K562 (cell line): ENCODE data around the gene C17orf113. TPM values are rescaled to one million over a fixed set of nuclear protein-coding genes. Genes with fewer than 3 reads are reported as not detected.

ENCODE experiments used
- CAMTA2 ChIP-seq: fragments of 250-450 bp; sonication (Bioruptor Pico); conservative IDR thresholded peaks from 2 replicates; pipeline ENCODE4 v1.5.1; 2022
- CCAR2 ChIP-seq: fragments of 200-400 bp; formaldehyde crosslinking; IDR thresholded peaks from 2 replicates; pipeline ENCODE4 v1.6.1; 2017; ENCODE audit warnings: mild to moderate bottlenecking, low read depth, low read length
- HCFC1 ChIP-seq: IDR thresholded peaks from 2 replicates; pipeline ENCODE4 v1.6.1; 2012; ENCODE audit warnings: low read depth, low read length, improper control_type of control experiment
- NBN ChIP-seq: fragments of 450-650 bp; IDR thresholded peaks from 2 replicates; pipeline ENCODE4 v1.6.1; 2016; ENCODE audit warnings: low read depth, mild to moderate bottlenecking
- POLR2G ChIP-seq: fragments of 200-400 bp; formaldehyde crosslinking; IDR thresholded peaks from 2 replicates; pipeline ENCODE4 v1.6.1; 2017; ENCODE audit warnings: low read depth, mild to moderate bottlenecking, antibody characterized with exemption, low read length, moderate library complexity
- PTRF ChIP-seq: fragments of 450-650 bp; IDR thresholded peaks from 2 replicates; pipeline ENCODE4 v1.6.1; 2016; ENCODE audit warnings: mild to moderate bottlenecking, missing genetic modification characterization, missing compliant biosample characterization
- RAD21 ChIP-seq, 2 experiments: fragments of 250-450 bp in 1 of 2; fragments of 450-650 bp in 1 of 2; sonication (Bioruptor Pico) in 1 of 2; formaldehyde crosslinking in 1 of 2; IDR thresholded peaks in 1 of 2; conservative IDR thresholded peaks in 1 of 2; 2 replicates each; pipeline versions ENCODE4 v1.4.0 to v1.8.0; 2020 to 2022; ENCODE audit warnings: mild to moderate bottlenecking in 2 of 2, moderate library complexity in 1 of 2
- ZNF140 ChIP-seq: fragments of 250-450 bp; sonication (Bioruptor Pico); IDR thresholded peaks from 2 replicates; pipeline ENCODE4 v1.8.0; 2021; ENCODE audit warnings: moderate library complexity, mild to moderate bottlenecking, inconsistent platforms
- ZNF444 ChIP-seq: fragments of 250-450 bp; sonication (Bioruptor Pico); IDR thresholded peaks from 2 replicates; pipeline ENCODE4 v1.4.0; 2020; ENCODE audit warnings: mild to moderate bottlenecking, moderate library complexity
- ZNF699 ChIP-seq: fragments of 250-450 bp; sonication (Bioruptor Pico); IDR thresholded peaks from 2 replicates; pipeline ENCODE4 v1.8.0; 2021; ENCODE audit warnings: mild to moderate bottlenecking, moderate library complexity; ENCODE audit not compliant: insufficient replicate concordance
- ZNF76 ChIP-seq: fragments of 250-450 bp; sonication (Bioruptor Pico); IDR thresholded peaks from 2 replicates; pipeline ENCODE4 v1.4.0; 2020; ENCODE audit warnings: mild to moderate bottlenecking, moderate library complexity, borderline replicate concordance
- ZZZ3 ChIP-seq: fragments of 450-650 bp; IDR thresholded peaks from 2 replicates; pipeline ENCODE4 v1.6.1; 2016; ENCODE audit warnings: antibody characterized with exemption, mild to moderate bottlenecking, moderate library complexity
- polyA plus RNA-seq, 8 experiments: library from polyadenylated mRNA; depleted of rRNA in 4 of 8; stranded (reverse) in 5 of 8; unstranded in 3 of 8; fragments of >200 nt; fragmentation: Nextera tagmentation in 2 of 8; fragmentation: Illumina TruSeq in 1 of 8; extraction: Ambion mirVana in 2 of 8; extraction: Trizol in 1 of 8; gene quantifications; 2 replicates each; pipeline versions ENCODE4 v1.2.1 to v1.2.3, GENCODE V29; 2011 to 2014; ENCODE audit warnings: inconsistent platforms in 1 of 8, missing spikeins in 1 of 8
- total RNA-seq, 7 experiments: library from RNA; depleted of rRNA in 6 of 7; stranded (reverse); fragments of >200 nt in 6 of 7; fragmentation: Illumina TruSeq in 2 of 7; extraction: Trizol in 2 of 7; gene quantifications; 2 replicates each; pipeline versions ENCODE4 v1.2.1 to v1.2.3, GENCODE V29; 2011 to 2021; ENCODE audit warnings: low replicate concordance in 1 of 7
- TF ChIP-seq, protein P1 (sequence below): fragments of 250-450 bp; sonication (Bioruptor Pico); IDR thresholded peaks from 2 replicates; pipeline ENCODE4 v1.8.0; 2022; ENCODE audit warnings: moderate library complexity, mild to moderate bottlenecking, inconsistent platforms
- TF ChIP-seq, protein P2 (sequence below), 2 experiments: fragments of 450-650 bp in 1 of 2; sonication (generic) in 1 of 2; formaldehyde crosslinking in 1 of 2; IDR thresholded peaks; 2 replicates each; pipeline versions ENCODE4 v1.7.1 to v1.9.0; 2016 to 2022; ENCODE audit warnings: inconsistent platforms in 1 of 2, mild to moderate bottlenecking in 1 of 2, missing genetic modification reagents in 1 of 2
- TF ChIP-seq, protein P3 (sequence below), 2 experiments: fragments of 250-450 bp in 1 of 2; fragments of 450-650 bp in 1 of 2; sonication (Bioruptor Pico) in 1 of 2; IDR thresholded peaks; 2 replicates each; pipeline versions ENCODE4 v1.6.1 to v1.8.0; 2016 to 2021; ENCODE audit warnings: mild to moderate bottlenecking in 2 of 2, moderate library complexity in 2 of 2, missing compliant biosample characterization in 1 of 2, missing genetic modification characterization in 1 of 2

The C17orf113 gene
- total and polyA plus RNA-seq, 9 of the 15 experiments (the other 6 are each of a cell fraction or from before 2014, with no cell fraction given): 0.10 to 1.2 (median 0.31) TPM

DNA sequence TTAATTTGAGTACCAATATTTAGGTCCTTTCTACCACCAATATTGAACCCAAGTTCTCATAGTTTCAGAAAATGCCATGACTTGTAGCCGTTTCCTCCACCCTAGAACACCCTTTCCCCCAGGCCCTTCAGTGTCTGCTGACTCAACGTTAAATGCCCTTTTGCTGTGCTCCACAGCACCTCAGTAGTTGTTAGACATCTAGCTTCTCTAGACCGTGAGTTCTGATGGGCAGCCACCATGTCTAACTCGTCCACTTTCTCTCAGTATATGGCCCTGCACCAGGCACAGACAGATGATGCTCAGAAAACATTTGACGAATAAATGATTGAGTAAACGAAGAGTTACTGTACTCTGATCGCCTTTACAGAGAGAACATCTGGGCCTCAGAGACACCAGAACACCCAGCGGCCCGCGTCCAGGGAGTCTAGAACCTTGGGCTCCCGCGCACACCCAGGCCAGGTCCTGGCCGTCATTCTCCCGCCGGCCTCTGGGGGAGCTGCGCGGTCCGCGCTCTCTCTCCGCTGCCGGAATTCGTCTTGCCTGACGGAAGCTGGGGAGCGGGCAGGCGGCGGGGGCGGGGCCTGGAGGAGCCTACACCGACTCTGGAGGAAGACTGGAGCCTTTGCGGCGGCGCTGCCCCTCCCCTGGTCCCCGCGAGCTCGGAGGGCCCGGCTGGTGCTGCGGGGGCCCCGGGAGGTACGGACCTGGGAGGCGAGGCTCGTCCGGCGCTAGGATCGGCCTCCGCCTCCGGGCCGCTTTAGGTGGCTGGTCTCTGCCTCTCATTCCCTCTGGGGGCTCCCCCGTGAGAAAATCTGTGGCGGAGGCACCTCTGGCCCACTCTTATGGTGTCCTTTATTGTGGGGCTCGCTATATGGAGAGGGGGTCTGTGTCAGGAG lies 30.6 kb downstream of the C17orf113 start, which contains the start of gene NKIRAS2 (continued):
- TF ChIP-seq, protein P1, sequence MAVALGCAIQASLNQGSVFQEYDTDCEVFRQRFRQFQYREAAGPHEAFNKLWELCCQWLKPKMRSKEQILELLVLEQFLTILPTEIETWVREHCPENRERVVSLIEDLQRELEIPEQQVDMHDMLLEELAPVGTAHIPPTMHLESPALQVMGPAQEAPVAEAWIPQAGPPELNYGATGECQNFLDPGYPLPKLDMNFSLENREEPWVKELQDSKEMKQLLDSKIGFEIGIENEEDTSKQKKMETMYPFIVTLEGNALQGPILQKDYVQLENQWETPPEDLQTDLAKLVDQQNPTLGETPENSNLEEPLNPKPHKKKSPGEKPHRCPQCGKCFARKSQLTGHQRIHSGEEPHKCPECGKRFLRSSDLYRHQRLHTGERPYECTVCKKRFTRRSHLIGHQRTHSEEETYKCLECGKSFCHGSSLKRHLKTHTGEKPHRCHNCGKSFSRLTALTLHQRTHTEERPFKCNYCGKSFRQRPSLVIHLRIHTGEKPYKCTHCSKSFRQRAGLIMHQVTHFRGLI (CRISPR knock-in tag): no peak
- TF ChIP-seq RAD21 (CRISPR knock-in tag; conservative IDR thresholded peaks at IDR 0.05 in 1 of 2, IDR thresholded peaks at IDR 0.05 in 1 of 2) (no peak), HCFC1 (peak; percentile 76), ZNF140 (CRISPR knock-in tag) (no peak), ZNF699 (CRISPR knock-in tag) (no peak), ZZZ3 (no peak), CCAR2 (no peak), ZNF444 (CRISPR knock-in tag) (no peak), POLR2G (peak; percentile 92), PTRF (tag) (no peak), NBN (no peak), CAMTA2 (CRISPR knock-in tag) (no peak), ZNF76 (CRISPR knock-in tag) (no peak)
- TF ChIP-seq, protein P2, sequence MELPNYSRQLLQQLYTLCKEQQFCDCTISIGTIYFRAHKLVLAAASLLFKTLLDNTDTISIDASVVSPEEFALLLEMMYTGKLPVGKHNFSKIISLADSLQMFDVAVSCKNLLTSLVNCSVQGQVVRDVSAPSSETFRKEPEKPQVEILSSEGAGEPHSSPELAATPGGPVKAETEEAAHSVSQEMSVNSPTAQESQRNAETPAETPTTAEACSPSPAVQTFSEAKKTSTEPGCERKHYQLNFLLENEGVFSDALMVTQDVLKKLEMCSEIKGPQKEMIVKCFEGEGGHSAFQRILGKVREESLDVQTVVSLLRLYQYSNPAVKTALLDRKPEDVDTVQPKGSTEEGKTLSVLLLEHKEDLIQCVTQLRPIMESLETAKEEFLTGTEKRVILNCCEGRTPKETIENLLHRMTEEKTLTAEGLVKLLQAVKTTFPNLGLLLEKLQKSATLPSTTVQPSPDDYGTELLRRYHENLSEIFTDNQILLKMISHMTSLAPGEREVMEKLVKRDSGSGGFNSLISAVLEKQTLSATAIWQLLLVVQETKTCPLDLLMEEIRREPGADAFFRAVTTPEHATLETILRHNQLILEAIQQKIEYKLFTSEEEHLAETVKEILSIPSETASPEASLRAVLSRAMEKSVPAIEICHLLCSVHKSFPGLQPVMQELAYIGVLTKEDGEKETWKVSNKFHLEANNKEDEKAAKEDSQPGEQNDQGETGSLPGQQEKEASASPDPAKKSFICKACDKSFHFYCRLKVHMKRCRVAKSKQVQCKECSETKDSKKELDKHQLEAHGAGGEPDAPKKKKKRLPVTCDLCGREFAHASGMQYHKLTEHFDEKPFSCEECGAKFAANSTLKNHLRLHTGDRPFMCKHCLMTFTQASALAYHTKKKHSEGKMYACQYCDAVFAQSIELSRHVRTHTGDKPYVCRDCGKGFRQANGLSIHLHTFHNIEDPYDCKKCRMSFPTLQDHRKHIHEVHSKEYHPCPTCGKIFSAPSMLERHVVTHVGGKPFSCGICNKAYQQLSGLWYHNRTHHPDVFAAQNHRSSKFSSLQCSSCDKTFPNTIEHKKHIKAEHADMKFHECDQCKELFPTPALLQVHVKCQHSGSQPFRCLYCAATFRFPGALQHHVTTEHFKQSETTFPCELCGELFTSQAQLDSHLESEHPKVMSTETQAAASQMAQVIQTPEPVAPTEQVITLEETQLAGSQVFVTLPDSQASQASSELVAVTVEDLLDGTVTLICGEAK (IDR thresholded peaks at IDR 0.05): peak; percentile 94
- TF ChIP-seq, protein P2 (CRISPR knock-in tag; IDR thresholded peaks at IDR 0.05): no peak
- TF ChIP-seq, protein P3, sequence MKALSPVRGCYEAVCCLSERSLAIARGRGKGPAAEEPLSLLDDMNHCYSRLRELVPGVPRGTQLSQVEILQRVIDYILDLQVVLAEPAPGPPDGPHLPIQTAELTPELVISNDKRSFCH (CRISPR knock-in tag; IDR thresholded peaks at IDR 0.05): no peak
- TF ChIP-seq, protein P3 (tag; IDR thresholded peaks at IDR 0.05): no peak
